M059J (cell line): ENCODE data around the gene HS6ST2. TPM values are rescaled to one million over a fixed set of nuclear protein-coding genes. Genes with fewer than 3 reads are reported as not detected.
"Not testable (repeated sequence)": the region's sequence is repeated elsewhere in the genome, so short reads cannot be mapped to it uniquely, and the experiment has no call there.

Experiments
- DNase-seq: peaks from one replicate; pipeline ENCODE4 v3.0.0-alpha.2; 2012; ENCODE audit warnings: low read depth
- total RNA-seq: library from RNA; depleted of rRNA; stranded (reverse); fragments of >200 nt; shearing (Covaris generic); gene quantifications from 2 replicates; pipeline ENCODE4 v1.2.3, GENCODE V29; 2014; rRNA removed

The HS6ST2 gene
- not detected in 2 replicates for total RNA-seq

- no peak for DNase-seq
Observed at GRCh38 chrX:132958091-132958703, at the start of gene HS6ST2. HS6ST2 (minus strand) TSS chrX:132958629.

- DNase-seq: no peak
Observed at GRCh38 chrX:133007458-133007857, 49.0 kb upstream of the HS6ST2 start.

- no peak for DNase-seq
Observed at GRCh38 chrX:133005616-133006015, 47.2 kb upstream of the HS6ST2 start.

- peak; percentile 17 for DNase-seq
Observed at GRCh38 chrX:133005042-133005441, 46.6 kb upstream of the HS6ST2 start.

GRCh38 chrX:132999209-132999608 is 40.8 kb upstream of the HS6ST2 start:
- DNase-seq: no peak

- no peak for DNase-seq
Observed at GRCh38 chrX:132990835-132991234, 32.4 kb upstream of the HS6ST2 start.

GRCh38 chrX:132986556-132986955 is 28.1 kb upstream of the HS6ST2 start:
- no peak for DNase-seq

GRCh38 chrX:132984058-132984650 is 25.7 kb upstream of the HS6ST2 start:
- no peak for DNase-seq

- no peak for DNase-seq
Observed at GRCh38 chrX:132983496-132983895, 25.1 kb upstream of the HS6ST2 start.

- DNase-seq: not testable (repeated sequence)
Observed at GRCh38 chrX:132980035-132980434, 21.6 kb upstream of the HS6ST2 start.

GRCh38 chrX:132968296-132968949 is 10.0 kb upstream of the HS6ST2 start:
- DNase-seq: no peak

- DNase-seq: no peak
Observed at GRCh38 chrX:132967049-132967448, 8.6 kb upstream of the HS6ST2 start.

- no peak for DNase-seq
Observed at GRCh38 chrX:132965461-132965860, 7.0 kb upstream of the HS6ST2 start.

GRCh38 chrX:132961511-132961910 is 3.1 kb upstream of the HS6ST2 start:
- DNase-seq: no peak

GRCh38 chrX:132957211-132958090 is 978 bp downstream of the HS6ST2 start:
- DNase-seq: no peak

GRCh38 chrX:132956421-132957210 is 1.8 kb downstream of the HS6ST2 start:
- DNase-seq: no peak

GRCh38 chrX:132955690-132956089 is 2.7 kb downstream of the HS6ST2 start:
- DNase-seq: no peak

GRCh38 chrX:132954323-132954722 is 4.1 kb downstream of the HS6ST2 start:
- DNase-seq: no peak

- no peak for DNase-seq
Observed at GRCh38 chrX:132953354-132953753, 5.1 kb downstream of the HS6ST2 start.

- DNase-seq: no peak
Observed at GRCh38 chrX:132948648-132949260, 9.7 kb downstream of the HS6ST2 start.

- DNase-seq: not testable (repeated sequence)
Observed at GRCh38 chrX:132945055-132945599, 13.3 kb downstream of the HS6ST2 start.
